ENCODE measurements around the gene ERICH6B.
A peak's percentile ranks its signal among the peaks of the same experiment; 100 is the strongest.
"Not testable (repeated sequence)": the region's sequence is repeated elsewhere in the genome, so short reads cannot be mapped to it uniquely, and the experiment has no call there.

ERICH6B gene

GRCh38 chr13:45615501-45616101 lies at the start of gene ERICH6B:
Gene ERICH6B (minus strand): TSS chr13:45615739. CDS start chr13:45597005, 18,734 bp downstream.
- DNase-seq: no peak

DNA sequence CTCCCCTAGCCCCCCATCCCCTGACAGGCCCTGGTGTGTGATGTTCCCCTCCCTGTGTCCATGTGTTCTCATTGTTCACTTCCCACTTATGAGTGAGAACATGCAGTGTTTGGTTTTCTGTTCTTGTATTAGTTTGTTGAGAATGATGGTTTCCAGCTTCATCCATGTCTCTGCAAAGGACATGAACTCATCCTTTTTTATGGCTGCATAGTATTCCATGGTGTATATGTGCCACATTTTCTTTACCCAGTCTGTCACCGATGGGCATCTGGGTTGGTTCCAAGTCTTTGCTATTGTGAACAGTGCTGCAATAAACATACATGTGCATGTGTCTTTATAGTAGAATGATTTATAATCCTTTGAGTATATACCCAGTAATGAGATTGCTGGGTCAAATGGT lies 47.4 kb upstream of the ERICH6B start:
- not testable (repeated sequence) for DNase-seq

- no peak for DNase-seq
Measured at GRCh38 chr13:45662162-45662561, 46.6 kb upstream of the ERICH6B start.

GRCh38 chr13:45660458-45660857 lies 44.9 kb upstream of the ERICH6B start:
- not testable (repeated sequence) for DNase-seq

DNA sequence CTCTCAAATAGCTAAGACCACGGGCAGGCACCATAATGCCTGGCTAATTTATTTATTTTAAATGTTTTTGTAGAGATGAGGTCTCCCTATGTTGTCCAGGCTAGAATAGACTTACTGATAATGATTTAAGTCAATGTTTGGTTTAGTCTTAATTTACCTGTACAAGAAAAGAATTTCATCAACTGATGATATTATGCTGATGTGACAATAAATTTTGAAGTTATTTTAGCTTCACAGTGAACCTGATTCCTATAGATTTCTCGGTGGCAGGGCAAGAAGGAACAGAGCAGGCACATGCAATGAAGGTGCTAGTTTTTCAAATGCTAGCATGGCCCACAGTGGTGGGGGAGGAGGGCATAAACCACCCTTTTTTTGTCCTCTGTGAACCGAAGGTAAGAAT lies 44.0 kb upstream of the ERICH6B start:
- no peak for DNase-seq

DNA sequence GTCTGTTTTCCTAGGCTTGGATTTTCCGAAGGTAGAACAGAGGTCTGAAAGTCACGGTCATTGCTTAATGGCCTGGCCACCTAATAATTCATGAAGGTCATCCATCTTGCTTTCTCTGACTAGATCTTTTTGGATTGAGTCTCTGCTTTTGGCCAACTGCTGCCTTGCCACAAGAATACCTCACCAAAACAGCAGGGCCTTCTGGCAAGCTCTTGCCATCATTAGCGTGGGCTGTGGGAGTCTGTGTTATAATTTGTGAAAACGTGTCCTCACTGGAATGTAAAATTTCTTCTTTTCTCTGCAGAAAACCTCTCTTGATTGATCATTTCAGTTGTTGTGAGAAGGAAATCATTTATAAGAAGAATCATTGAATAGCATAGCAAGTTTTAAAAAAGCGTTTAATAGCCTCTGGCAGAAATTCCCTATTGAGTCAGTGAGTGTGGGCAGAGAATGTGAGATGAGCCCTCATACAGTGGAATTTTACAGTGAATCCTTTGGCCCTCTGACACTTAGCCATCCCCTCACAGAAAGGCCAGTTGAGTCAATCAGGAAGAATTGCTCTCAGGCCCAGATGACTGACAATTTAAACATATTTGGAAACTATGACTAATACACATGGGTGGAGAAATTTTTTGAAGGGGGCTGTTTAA lies 43.2 kb upstream of the ERICH6B start:
- no peak for DNase-seq

DNA sequence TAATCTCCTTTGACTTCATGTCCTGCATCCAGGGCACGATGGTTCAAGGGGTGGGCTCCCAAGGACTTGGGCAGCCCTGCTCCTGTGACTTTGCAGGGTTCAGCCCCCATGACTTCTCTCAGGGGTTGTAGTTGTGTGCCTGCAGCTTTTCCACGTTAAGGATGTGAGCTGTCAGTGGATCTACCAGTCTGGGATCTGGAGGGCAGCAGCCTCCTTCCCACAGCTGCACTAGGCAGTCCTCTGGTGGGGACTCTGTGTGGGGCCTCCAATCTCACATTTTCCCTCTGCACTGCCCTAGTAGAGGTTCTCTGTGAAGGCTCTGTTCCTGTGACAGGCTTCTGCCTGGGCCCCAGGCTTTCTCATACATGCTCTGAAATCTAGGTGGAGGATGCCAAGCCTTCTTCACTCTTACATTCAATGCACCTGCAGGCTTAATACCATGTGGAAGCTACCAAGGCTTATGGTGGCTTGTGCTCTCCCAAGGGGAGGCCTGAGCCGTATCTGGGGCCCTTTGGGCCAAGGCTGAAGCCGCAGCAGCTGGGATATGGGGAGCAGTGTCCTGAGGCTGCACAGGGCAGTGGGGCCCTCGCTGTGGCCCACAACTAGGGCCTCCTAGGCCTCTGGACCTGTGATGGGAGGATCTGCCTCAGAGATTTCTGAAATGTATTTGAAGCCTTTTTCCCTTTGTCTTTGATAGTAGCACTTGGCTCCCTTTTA lies 39.3 kb upstream of the ERICH6B start:
- DNase-seq: no peak

- not testable (repeated sequence) for DNase-seq
Measured at GRCh38 chr13:45645263-45645662, 29.7 kb upstream of the ERICH6B start.

DNA sequence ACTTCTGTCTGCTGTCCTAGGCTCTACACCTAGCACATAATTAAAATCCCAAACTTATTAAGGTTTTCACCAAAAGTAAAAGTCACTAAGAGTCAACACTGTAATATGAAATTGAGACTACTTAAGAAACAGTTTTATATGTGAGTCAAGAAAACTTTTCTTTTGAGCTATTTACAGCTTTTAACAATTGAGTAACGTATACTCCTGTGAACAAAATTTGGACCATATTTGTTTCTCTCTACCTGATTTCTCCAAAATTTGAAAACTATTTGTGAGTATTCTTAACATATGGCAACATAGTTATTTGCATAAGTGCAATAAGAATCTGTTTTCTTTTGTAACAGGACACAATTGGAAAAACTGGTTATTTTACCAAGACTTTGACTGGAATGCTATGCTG lies 26.6 kb upstream of the ERICH6B start:
- not testable (repeated sequence) for DNase-seq

DNA sequence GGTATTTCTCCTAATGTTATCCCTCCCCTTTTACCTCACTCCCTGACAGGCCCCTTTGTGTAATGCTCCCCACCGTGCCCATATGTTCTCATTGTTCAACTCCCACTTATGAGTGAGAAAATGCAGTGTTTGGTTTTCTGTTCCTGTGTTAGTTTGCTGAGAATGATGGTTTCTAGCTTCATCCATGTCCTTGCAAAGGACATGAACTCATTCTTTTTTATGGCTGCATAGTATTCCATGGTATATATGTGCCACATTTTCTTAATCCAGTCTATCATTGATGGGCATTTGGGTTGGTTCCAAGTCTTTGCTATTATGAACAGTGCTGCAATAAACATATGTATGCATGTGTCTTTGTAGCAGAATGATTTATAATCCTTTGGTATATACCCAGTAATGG lies 19.8 kb upstream of the ERICH6B start:
- DNase-seq: not testable (repeated sequence)

DNA sequence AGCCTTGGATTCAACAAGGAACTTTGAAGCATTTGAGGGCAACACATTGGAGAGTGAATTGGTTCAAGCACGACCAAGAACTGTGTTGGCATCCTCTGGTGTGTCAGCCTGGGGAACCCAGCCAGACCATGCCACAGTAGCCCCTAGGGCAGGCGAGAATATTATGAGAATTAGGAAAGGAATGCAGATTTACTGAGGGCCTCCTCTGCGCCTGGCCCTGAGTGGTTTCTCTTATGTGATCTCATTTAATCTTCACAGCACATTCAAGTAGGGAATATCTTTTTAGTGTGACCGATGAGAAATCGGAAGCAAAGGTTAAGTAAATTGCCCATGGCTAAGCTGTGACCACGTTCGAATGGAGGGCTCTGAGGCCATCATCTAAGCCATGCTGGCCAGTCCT lies 15.3 kb upstream of the ERICH6B start:
- DNase-seq: no peak

DNA sequence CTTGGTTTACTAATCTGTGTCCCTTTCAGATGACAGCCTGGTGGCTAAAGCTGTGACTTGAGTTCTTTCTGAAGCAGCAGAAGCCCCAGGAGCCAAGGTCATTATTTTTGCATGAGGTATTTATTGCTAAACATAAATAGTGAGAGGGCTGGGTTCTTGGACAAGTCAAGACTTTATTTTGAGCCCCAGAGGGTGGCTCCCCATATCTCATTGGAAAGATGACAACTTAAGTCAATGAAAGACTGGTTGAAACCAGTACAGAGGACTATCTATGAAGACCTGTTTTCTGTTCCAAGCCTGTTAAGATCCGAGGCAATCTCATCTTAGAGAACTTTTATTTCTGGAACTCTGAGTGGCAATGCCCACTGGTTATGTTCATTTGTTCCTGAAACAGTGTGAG lies 14.4 kb upstream of the ERICH6B start:
- no peak for DNase-seq

GRCh38 chr13:45628094-45628493 lies 12.6 kb upstream of the ERICH6B start:
- DNase-seq: no peak

GRCh38 chr13:45627656-45628055 lies 12.1 kb upstream of the ERICH6B start:
- DNase-seq: no peak

DNA sequence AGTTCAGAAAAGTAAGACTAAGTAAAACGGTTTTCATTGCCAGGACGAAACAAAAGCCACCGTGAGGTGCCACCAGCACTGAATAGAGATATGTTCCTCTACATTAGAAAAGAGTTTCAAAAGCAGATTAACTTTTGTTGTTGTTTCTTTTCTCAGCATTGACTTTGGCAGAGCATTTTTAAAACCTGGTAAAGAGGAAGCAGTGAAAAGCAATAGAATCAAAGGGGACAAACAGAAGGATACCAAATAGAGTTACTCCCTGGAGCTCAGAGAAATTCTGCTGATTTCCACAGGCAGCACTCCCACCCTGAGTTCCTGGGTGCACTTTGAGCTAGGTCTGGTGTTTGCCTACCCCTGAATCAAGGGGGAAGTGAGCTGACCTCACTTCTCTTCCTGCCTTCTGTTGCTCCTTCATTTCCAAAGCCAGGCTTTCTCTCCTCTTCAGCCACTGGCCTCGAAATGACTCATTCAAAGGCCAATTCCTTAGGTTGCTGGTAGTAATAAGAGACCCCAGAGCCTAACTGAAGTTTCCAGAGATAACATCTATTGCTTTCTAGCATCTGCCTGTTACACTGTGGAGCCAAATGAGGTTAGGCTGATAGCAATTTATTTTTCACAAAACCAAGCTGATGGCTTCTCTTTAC lies 11.3 kb upstream of the ERICH6B start:
- no peak for DNase-seq

DNA sequence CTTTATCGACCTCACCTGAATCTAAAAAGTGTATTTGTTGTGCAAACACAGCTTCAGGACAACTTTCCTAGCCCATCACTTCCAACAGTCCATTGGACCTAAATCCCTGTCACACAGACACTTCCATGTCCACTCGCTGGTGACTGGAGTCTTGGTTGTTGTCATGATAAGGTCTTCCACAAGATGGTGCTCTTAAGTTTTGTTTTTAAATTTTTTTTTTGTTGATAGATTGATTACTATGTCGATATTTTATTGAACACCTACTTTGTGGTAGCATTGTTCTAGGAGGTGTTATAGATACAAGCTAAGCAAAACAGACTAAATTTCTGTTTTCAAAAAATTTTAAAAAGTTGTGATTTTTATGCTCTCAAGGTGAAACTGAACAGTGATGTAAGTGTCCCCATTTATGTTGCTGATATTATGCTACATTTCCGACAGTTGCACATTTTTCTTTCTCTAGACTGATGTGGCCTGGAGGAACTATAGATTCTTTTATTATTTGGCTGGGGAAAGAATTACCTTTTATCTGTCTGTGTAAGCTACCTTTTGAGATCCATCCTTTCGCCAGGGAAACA lies 8.1 kb upstream of the ERICH6B start:
- peak in 1 of 2 donors; percentile 15 for DNase-seq

GRCh38 chr13:45621950-45622349 lies 6.4 kb upstream of the ERICH6B start:
- DNase-seq: no peak

DNA sequence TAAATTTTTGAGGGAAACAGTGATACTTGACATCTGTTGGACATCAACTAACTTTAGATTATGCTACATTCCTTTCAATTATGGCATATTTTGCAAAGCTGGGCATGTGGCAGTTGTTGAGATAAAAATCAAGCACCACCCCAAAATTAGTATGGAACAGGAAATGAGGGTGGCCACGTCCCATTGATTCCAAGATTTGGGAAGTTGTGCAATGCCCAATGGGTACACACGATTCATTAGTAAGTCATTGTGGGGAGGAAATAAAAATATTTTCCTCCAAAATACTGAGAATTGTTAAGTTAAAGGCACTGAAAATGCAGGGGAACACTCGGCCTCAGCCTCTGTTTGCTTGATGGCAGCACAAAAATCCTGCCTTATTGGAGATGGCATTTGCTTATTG lies 7.6 kb downstream of the ERICH6B start:
- DNase-seq: no peak

DNA sequence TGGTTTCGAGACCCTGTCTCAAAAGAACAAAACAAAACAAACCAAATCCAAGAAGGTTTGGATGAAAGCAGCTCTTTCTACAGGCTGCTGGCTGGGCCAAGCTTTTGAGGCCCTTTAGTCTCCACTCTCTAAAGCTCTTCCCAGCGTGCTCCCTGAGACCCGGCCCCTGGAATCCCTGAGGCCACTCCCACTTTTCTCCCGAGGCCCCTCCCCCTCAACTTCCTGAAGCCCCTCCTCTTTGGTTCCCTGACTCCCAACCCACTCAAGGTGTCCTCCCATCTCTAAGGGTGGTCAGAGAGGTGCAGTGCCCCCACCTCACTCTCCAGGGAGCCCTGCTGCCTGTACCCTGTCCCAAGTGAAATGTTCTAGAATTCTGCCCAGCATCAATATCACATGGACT lies 10.6 kb downstream of the ERICH6B start:
- DNase-seq: no peak

- no peak for DNase-seq
Measured at GRCh38 chr13:45603338-45603737, 12.2 kb downstream of the ERICH6B start.

DNA sequence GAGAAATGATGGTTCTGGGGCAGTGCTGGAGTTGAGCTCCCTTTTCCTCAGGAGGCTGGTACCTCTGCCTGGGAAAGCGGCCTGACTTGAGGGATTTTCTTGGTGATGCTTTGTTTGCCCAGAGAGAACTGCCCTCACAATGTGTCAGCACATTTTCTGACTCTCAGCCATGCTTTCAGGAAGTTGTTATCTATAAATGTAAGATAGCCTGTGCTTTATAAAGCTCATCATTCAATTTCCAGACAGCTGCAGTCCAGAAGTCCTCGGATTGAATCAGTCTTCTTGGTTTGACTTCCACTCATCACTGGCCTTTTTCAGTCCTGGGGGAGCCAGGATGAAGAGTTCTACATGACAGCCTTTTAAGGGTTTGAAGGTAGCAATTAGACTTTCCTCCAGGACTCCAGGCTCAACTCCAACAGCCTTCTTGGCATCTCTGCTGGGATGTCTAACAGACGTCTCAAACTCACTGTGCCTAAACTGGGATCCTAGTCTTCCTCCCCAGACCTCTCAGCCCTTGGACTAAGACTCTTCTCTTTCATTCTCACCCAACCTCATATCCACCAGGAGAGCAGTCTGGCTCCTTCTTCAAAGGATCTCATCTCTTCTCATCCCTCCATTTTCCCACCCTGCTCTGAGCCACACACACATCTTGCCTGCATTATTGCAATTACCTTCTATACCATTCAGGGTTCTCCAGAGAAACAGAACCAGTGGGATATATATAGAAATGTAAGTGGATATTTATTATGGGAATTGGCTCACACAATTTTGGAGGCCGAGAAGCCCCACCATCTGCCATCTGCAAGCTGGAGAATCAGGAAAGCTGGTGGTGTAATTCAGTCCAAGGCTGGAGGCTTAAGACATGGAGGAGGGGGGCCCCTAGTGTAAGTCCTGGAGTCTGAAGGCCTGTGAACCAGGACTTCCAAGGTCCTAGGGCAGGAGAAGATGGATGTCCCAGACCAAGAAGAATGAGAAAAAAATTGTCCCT lies 13.1 kb downstream of the ERICH6B start:
- no peak for DNase-seq

DNA sequence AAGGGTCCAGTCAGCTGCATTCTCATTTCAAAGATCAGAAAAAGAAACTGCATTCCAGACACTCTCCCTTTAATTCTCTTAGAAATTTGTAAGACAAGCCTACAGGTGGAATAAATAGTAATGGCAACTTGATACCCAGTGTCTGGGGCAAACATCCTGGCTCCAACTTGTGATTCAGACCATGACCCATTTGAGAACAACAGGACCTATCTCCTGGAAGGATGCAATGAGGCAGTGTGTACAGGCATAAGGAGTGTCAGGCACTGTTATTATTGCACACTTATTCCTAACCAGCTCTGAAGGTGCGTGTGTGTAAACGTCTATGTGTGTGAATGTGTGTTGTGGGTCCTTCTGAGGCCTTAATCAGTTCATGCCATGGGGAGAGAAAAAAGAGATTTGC lies 13.9 kb downstream of the ERICH6B start:
- DNase-seq: no peak
